GM13976 (cell line): ENCODE measurements around the gene RPL18.

Experiments used
- DNase-seq: peaks from one replicate; pipeline ENCODE4 v3.0.0; 2012; ENCODE audit warnings: low spot score
- in situ Hi-C: fragments of 300-500 bp; cut with MboI; formaldehyde crosslinking; loops from one replicate; pipeline ENCODE4 v1.12.0; 2022; ENCODE audit warnings: low sequenced_read_pairs, mixed read lengths, inconsistent platforms; ENCODE audit not compliant: unreplicated experiment
- TF ChIP-seq, protein P1 (sequence below): IDR thresholded peaks from 2 replicates; pipeline ENCODE4 v1.5.1; 2012; ENCODE audit warnings: borderline replicate concordance, mild to moderate bottlenecking; ENCODE audit not compliant: insufficient read depth; ENCODE audit errors: extremely low read depth, missing control alignments, control extremely low read depth

RPL18 gene

DNA sequence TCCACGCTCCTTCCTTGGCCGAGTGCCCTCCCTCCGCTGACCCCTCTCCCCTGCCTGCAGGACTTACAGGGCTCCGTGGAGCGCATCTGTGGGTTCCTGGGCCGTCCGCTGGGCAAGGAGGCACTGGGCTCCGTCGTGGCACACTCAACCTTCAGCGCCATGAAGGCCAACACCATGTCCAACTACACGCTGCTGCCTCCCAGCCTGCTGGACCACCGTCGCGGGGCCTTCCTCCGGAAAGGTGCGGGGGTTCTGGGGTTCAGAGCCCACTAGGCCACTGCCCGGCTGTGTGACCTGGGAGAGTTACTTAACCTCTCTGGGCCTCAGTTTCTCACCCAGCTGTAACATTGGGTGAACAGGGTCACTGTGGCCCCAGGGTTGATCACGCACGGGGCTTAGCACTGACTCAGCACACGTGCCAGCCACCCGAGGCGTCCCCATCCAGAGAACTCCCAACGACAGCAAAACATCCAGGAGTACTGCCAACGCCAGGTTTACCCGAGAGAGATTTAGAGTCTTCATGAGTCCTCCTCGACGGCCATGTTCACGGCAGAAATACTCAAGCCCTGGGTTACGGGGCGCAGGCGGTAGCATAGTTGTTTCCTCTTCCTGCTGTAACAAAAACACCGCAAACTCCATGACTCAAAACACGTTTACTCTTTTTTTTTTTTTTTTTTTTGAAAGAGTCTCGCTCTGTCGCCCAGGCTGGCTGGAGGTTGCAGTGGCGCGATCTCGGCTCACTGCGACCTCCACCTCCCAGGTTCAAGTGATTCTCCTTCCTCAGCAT is 22.1 kb downstream of the RPL18 start:
- in situ Hi-C loops, result loop anchor here (25.0 kb wide), 1 partner anchor 285 kb away; a partner anchor contains a TSS
- TF ChIP-seq, protein P1, sequence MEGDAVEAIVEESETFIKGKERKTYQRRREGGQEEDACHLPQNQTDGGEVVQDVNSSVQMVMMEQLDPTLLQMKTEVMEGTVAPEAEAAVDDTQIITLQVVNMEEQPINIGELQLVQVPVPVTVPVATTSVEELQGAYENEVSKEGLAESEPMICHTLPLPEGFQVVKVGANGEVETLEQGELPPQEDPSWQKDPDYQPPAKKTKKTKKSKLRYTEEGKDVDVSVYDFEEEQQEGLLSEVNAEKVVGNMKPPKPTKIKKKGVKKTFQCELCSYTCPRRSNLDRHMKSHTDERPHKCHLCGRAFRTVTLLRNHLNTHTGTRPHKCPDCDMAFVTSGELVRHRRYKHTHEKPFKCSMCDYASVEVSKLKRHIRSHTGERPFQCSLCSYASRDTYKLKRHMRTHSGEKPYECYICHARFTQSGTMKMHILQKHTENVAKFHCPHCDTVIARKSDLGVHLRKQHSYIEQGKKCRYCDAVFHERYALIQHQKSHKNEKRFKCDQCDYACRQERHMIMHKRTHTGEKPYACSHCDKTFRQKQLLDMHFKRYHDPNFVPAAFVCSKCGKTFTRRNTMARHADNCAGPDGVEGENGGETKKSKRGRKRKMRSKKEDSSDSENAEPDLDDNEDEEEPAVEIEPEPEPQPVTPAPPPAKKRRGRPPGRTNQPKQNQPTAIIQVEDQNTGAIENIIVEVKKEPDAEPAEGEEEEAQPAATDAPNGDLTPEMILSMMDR, result no peak
- peak; percentile 74 for DNase-seq

DNA sequence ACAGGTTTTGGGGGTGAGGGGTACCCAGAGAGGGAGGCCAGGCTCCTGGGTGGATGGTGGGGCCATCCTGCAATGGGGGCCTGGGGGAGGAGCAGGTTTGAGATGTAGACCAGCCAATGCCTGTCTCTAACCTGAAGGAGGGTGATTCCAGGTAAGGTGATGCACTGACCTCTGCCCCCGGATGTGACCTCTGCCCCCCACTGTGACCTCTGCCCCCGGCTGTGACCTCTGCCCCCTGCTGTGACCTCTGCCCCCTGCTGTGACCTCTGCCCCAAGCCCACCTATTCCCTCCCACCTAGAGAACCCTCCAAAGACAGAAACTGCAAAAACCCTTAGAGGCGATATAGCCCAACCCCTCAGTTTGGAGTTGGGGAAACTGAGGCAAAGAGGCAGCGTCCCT is 22.7 kb downstream of the RPL18 start:
- DNase-seq, result no peak
- TF ChIP-seq, protein P1, result no peak
- in situ Hi-C loops, result loop anchor here (25.0 kb wide), 1 partner anchor 284 kb away; a partner anchor contains a TSS

DNA sequence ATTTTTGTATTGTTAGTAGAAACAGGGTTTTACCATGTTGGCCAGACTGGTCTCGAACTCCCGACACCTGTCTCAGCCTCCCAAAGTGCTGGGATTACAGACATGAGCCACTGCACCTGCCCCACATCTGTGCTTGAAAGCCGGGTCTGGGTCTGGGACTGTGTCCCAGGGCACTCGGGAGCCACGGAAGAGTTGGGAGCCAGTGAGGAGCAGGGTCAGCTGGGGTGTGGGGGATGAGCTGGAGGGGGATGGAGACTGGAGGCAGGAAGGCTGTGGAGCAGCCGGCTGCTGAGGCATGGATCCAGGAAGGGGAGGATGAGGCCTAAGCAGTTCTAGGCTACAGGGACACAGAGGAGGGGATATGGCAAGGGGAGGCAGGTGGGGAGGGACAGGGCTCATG is 23.1 kb downstream of the RPL18 start:
- in situ Hi-C loops, result loop anchor here (25.0 kb wide), 1 partner anchor 284 kb away; a partner anchor contains a TSS
- TF ChIP-seq, protein P1, result no peak

DNA sequence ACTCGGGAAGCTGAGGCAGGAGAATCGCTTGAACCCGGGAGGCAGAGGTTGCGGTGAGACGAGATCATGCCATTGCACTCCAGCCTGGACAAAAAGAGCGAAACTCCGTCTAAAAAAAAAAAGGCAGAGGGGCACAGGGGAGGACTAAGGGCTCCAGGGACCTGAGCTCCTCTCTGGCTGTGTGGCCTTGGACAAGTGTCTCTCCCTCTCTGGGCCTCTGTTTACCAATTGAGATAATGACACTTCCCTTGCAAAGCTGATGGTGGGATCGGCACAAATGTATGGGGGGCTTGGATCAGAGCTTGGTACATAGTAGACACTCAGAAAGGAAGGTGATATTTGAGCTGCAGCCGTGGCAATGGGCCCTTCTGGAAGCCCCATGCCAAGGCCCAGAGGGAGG is 23.8 kb downstream of the RPL18 start:
- TF ChIP-seq, protein P1, result no peak
- no peak for DNase-seq
- in situ Hi-C loops, result loop anchor here (25.0 kb wide), 1 partner anchor 283 kb away; a partner anchor contains a TSS

More for the DNA sequence above, 23.1 kb downstream of the RPL18 start:
- no peak for DNase-seq

DNA sequence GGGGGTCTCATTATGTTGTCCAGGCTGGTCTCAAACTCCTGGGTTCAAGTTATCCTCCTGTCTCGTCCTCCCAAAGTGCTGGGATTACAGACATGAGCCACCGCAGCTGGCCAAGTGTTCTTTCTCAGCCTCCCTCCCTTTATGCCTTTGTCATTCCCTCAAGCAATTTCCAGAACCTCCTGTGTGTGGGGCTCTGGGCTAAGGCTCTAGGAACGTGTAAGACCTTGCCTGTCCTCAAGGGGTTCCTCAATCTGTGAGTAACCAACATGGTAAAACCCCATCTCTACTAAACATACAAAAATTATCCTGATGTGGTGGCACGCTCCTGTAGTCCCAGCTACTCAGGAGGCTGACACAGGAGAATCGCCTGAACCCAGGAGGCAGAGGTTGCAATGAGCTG is 28.0 kb downstream of the RPL18 start:
- in situ Hi-C loops, result loop anchor here (25.0 kb wide), 1 partner anchor 279 kb away; a partner anchor contains a TSS

DNA sequence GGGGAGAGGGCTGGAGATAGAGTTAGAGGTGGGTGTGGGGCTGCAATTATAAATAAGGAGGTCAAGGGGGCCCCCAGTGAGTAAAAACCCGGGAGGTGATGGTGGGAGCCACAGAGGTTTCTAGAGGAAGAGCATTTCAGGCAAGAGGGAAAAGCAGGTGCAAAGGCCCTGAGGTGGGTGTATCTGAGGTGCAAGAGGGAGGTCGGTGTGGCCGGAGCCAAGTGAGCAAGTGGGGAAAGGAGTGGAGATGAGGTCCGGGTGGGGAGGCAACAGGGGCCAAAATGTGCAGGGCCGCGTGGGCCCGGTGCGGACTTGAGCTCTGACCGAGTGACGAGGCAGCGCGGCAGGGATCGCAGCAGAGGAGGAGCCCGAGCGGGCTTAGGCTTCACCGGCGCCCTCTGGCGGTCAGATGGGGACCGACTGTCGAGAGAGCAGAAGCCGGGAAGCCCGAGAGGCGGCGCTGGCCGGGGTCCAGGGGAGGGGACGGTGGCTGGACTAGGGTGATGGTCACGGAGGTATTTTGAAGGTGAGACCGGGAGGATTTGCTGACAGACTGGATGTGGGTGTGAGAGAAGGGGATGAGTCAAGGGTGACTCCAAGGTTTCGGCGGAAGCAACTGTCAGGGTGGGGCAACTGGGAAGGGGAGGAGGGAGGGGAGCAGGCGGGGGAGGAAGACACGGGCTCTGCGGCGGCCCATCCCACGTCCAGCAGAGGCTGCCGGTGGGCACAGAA is 30.1 kb downstream of the RPL18 start:
- TF ChIP-seq, protein P1, result peak; percentile 95
- in situ Hi-C loops, result loop anchor here (5.0 to 25.0 kb wide), 2 partner anchors 82 to 277 kb away; a partner anchor contains a TSS
- DNase-seq, result peak; percentile 93

More for the DNA sequence above, 28.0 kb downstream of the RPL18 start:
- TF ChIP-seq, protein P1, result no peak
- DNase-seq, result no peak
